DMS153 treated with DMSO at 0.1 percent for 48 hours (cell line): Measurements from ENCODE around the gene OLA1.

ENCODE experiments used
- DNase-seq: peaks from one replicate; lab custom pipeline; 2025; ENCODE audit not compliant: unreplicated experiment; lab: John Stamatoyannopoulos, UW

Gene OLA1

GRCh38 chr2:174122185-174122584 lies 126.1 kb downstream of the OLA1 start:
- DNase-seq, result no peak

- no peak for DNase-seq
Measured at GRCh38 chr2:174121612-174122011, 126.7 kb downstream of the OLA1 start.

DNA sequence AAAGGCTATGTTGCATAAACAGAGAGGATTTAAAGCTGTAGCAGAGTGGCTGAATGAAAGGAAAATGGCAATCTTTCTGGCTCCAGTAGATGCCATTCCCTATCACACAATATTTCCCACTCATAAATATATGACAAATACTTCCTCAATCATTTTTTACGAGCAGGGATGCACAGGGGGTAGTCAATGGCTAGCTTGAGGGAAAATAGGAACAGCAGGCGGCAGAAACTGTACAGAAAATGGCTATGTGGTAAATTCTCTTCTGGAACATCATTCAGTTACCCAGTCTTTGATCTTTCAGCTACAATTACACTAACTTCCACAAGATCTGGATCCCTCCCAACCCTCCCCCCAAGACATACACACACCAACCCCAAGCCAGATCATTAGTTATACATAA lies 127.2 kb downstream of the OLA1 start:
- DNase-seq, result peak; percentile 13

DNA sequence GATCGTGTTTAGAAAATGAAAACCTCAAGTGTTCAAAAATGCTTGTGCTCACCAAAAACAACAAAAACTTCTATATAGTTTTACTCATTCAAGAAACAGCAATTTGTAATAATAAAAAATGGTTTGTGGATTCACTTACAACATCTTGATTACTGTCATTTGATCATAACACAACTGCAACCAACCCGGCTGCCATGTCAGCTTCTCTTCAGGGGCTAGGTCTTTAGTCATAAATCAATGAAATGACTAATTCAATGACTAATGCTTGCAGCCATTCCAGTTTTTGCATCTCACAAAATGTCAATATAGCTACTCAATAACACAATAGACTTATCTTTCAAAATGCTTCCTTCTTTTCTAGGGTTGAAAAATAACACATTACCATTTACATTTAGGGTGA lies 128.0 kb downstream of the OLA1 start:
- no peak for DNase-seq

DNA sequence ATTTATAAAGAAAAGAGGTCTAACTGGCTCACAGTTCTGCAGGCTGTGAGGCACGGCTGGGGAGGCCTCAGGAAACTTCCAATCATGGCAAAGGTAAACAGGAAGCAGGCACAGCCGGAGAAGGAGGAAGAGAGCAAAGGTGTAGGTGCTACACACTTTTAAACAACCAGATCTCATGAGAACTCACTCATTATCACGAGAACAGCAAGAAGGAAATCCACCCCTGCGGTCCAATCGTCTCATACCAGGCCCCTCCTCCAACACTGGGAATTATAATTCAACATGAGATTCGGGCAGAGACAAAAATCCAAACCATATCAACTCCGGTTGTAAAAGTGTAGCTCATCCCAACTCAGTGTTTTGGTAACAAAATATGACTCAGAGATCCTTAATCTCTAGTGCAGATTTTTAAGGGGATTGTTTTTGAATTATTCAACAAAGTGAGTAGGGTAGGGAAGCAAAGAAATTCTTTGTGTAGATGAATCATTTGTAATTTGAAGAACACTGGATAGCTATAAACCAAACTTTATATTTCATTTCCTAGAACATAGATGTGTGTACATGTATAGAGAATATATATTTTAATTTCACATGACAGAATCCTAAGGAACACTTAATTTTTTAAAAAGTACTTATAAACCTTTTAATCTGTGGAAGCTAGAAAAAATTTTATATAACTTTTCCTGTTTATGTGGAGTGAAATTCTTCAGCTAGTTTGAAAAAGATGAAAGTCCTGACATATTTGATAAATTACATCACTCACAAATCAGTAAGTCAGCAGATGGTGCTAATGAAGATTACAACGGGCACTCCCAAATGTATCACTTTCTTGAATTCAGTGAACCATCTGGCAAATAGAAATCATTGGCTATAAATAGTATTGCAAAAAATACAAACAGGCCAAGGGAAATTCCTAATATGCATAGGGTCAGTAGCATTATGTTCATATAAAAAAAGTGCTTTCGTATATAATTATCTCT lies 130.1 kb downstream of the OLA1 start:
- no peak for DNase-seq

- no peak for DNase-seq
Measured at GRCh38 chr2:174112073-174112472, 136.3 kb downstream of the OLA1 start.

- no peak for DNase-seq
Measured at GRCh38 chr2:174108579-174108978, 139.8 kb downstream of the OLA1 start.

DNA sequence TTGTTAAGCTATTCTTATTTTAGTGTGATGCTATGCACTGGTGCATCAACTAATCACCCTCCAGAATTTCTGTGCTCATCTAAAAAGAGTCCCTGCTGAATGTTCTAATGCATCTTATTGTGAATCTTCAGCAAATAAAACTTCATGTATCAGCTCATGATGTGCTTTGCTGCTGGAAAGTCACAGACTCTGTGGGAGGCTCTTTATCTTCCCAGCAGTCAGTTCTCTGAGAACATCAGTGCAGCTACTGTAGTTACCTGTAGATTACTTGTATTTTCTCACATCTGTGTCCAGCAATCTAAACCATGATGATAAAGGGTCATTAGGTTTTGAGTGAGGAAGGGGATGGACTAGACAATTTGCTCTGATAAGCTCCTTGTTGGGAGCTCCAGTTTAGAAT lies 141.6 kb downstream of the OLA1 start:
- no peak for DNase-seq

- no peak for DNase-seq
Measured at GRCh38 chr2:174094542-174094941, 153.8 kb downstream of the OLA1 start.

DNA sequence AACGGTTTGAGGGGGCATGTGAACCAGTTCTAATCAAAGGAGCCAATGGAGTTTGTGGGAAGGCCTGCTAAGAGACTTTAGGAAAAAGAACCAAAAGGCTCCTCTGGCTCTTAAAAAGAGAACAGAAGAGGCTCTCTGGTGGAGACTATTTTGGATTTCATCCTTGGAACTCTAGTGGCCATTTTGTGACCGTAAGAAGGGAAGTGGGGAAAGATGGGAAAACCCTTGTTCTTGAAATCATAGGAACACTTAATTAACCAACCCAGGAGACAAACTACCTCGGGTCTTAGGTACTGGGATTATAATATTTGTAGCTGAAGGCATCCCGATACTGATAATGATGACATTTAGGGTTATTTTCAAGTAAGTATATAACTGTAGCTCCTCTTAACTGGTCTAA lies 157.9 kb downstream of the OLA1 start:
- DNase-seq, result no peak

DNA sequence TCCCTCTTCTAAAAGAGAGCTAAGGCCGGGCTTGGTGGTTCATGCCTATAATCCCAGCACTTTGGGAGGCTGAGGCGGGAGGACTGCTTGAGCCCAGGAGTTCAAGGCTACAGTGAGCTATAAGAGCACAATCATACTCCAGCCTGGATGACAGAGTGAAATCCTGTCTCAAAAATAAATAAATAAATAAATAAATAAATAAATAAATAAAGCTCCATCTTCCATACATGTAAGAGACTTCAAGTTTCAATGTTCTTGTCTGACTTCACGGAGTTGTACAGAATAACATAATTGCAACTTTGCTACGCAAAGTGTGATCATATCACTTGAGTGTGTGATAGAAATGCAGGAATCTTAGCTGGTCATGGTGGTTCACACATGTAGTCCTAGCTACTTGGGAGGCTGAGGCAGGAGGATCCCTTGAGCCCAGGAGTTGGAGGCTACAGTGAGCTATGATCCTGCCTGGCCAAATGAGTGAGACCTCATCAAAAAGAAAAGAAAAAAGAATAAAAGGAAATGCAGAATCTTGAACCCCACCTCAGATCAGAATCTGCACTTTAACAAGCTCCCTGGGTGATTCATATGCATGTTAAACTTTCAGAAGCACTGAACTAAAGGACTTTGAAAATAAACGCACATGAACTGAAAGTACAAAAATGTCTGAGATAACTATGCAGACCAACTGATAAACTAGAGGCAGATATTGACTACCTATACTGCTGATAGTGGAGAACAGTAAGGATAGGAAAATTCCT lies 159.4 kb downstream of the OLA1 start:
- DNase-seq, result no peak

GRCh38 chr2:174086708-174087107 lies 161.6 kb downstream of the OLA1 start:
- no peak for DNase-seq

DNA sequence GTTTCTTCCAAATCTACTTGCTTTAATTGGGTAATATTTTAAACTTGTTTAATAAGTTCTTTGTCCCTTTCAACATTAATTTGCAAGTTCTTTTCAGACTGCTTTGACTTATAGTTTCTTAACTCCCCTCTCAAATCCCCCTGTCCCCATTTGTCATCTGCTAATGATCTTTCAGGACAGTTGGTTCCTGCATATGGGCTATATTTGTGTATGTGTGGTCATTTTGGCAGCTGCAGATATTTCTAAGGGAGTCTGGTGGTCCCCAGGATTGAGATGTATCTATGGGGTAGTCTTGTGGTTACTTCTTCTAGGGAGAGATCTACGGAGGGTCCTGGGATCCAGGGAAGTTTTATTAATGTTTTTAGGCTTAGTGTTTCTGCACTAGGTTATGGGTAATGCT lies 162.6 kb downstream of the OLA1 start:
- no peak for DNase-seq

DNA sequence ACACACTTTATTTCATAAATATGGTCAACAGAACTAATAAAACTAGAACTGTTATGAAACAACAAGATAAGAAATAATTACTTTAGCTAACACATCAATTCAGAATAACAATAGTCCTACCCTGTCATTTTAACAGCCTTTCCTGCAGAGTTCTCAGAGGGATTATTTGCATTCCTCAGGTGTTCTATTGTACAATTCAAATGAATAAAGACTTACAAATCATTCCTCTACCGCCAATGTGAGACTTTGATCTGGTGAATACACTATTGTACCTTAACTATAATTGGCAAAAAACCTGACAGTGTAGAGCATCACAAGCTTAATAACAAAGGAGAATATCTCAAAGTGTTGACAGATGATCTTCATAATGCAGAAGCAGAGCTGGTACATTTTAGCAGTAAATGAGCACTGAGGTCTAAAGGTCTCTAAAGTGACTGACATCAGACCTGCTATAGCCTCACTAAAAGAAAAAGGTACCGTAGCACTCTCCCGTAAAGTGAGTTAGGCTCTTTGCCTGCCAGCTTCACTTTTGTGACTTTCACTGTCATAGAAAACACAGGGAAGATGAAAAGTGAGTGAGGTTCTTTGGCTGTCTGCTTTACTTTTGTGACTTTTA lies 164.4 kb downstream of the OLA1 start:
- no peak for DNase-seq

- no peak for DNase-seq
Measured at GRCh38 chr2:174080672-174081121, 167.6 kb downstream of the OLA1 start.

- no peak for DNase-seq
Measured at GRCh38 chr2:174078275-174078674, 170.1 kb downstream of the OLA1 start.

GRCh38 chr2:174076975-174077374 lies 171.4 kb downstream of the OLA1 start:
- no peak for DNase-seq

GRCh38 chr2:174076040-174076439 lies 172.3 kb downstream of the OLA1 start:
- DNase-seq, result no peak

GRCh38 chr2:174074831-174075230 lies 173.5 kb downstream of the OLA1 start:
- DNase-seq, result no peak

DNA sequence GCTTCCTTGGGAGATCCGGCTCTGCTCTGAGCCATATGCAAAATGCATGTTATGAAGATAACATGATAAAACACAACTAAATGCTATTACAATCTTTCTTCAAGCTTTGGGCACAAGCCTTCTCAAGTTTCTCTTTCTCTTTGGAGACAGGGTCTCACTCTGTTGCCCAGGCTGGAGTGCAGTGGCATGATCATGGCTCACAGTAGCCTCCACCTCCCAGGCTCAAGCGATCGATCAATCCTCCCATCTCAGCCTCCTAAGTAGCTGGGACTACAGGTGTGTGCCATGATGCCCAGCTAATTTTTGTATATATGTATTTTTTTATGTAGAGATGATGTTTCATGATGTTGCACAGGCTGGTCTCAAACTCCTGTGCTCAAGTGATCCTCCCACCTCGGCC lies 175.5 kb downstream of the OLA1 start:
- no peak for DNase-seq

DNA sequence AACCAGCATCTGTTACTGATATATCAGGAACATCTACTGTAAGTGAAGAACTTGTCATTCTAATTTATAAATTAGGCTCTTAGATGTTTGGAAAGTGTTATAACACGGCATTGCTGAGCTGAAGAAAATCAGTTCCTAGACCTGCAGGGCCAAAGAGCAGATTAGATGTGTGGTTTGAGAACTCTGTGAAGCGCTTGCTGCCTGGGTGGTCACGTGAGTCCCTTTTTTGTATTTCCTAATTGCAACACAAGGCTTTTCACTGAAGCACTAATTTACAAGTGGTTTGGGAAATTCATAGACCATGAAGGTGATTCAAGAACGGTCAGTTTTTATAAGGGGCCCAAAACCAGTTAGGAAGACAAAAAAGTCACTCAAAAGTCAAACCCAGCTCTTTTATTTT lies 176.3 kb downstream of the OLA1 start:
- no peak for DNase-seq

DNA sequence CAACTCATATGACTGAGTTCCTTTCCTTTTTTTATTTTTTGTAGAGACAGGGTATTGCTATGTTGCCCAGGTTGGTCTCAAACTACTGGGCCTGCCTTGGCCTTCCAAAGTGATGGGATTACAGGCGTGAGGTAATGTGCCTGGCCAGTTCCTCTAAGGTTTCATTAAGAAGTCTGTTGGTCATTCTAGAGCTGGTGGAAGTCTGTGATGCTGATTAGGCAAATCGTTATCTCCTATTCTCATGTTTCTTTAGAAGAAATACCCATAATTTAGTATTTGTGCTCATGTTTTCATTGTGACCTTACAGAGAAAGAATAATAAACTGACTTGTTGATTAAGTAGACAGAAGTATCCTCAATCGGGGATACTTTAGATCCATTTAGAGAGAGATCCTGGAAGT lies 177.0 kb downstream of the OLA1 start:
- no peak for DNase-seq
